ENCODE data around the gene RAD54L. TPM values are rescaled to one million over a fixed set of nuclear protein-coding genes. Genes with fewer than 3 reads are reported as not detected.

The RAD54L gene
- total RNA-seq, 4 donors from 2014 or later: 1.3 to 2.1 (median 1.5) TPM; not detected in 1

Other genes with a start within 250 kb of the RAD54L start
- gene PIK3R3, start 115.1 kb upstream of the RAD54L start, total RNA-seq: 10 to 100 TPM; 13.2 to 32.1 (median 23.2) TPM
- 1 to 10 TPM; 3.0 to 8.6 (median 5.6) TPM for gene TSPAN1, start 72.7 kb upstream of the RAD54L start, total RNA-seq
- gene P3R3URF, start 71.3 kb upstream of the RAD54L start, total RNA-seq: not detected
- 10 to 100 TPM; 53.8 to 71.5 (median 62.8) TPM for gene POMGNT1, start 49.3 kb upstream of the RAD54L start, total RNA-seq
- 10 to 100 TPM; 19.0 to 26.1 (median 23.8) TPM for gene LURAP1, start 44.4 kb upstream of the RAD54L start, total RNA-seq
- 10 to 100 TPM; 80.4 to 83.9 (median 83.2) TPM for gene LRRC41, start 55.9 kb downstream of the RAD54L start, total RNA-seq
- gene UQCRH, start 55.9 kb downstream of the RAD54L start, total RNA-seq: 100 to 1,000 TPM; 195 to 294 (median 255) TPM
- 10 to 100 TPM; 19.5 to 39.8 (median 31.2) TPM for gene NSUN4, start 93.0 kb downstream of the RAD54L start, total RNA-seq
- gene FAAH, start 146.6 kb downstream of the RAD54L start, total RNA-seq: 100 to 1,000 TPM in 3 of 4 donors, 10 to 100 TPM in 1; 42.3 to 135 (median 121) TPM
- not detected for gene DMBX1, start 242.1 kb downstream of the RAD54L start, total RNA-seq